Mucosa of rectum (tissue), 2 donors: ENCODE results near the gene ADCY2.

Source experiments
- H3K27ac ChIP-seq, 2 donors: one replicate each; pipeline ENCODE4 v1.7.0; 2013; ENCODE audit warnings: inconsistent platforms in 2 of 2, low read depth in 2 of 2, low read length in 2 of 2
- H3K27me3 ChIP-seq, 2 donors: one replicate each; pipeline ENCODE4 v1.7.0; 2013; ENCODE audit warnings: low read length in 2 of 2; ENCODE audit not compliant: control insufficient read depth in 2 of 2, insufficient read depth in 2 of 2
- H3K36me3 ChIP-seq, 2 donors: one replicate each; pipeline ENCODE4 v1.7.0; 2013; ENCODE audit warnings: low read length in 2 of 2; ENCODE audit not compliant: control insufficient read depth in 2 of 2, insufficient read depth in 2 of 2
- H3K4me1 ChIP-seq, 2 donors: one replicate each; pipeline ENCODE4 v1.7.0; 2013; ENCODE audit warnings: low read length in 2 of 2, mild to moderate bottlenecking in 1 of 2; ENCODE audit not compliant: control insufficient read depth in 2 of 2, insufficient read depth in 2 of 2
- H3K4me3 ChIP-seq, 2 donors: one replicate each; pipeline ENCODE4 v1.7.0; 2013; ENCODE audit warnings: low read length in 2 of 2
- H3K9ac ChIP-seq, 2 donors: one replicate each; pipeline ENCODE4 v1.7.0; 2013; ENCODE audit warnings: low read length in 2 of 2, low read depth in 1 of 2, mild to moderate bottlenecking in 1 of 2
- H3K9me3 ChIP-seq, 2 donors: one replicate each; pipeline ENCODE4 v1.7.0; 2013; ENCODE audit warnings: low read length in 2 of 2; ENCODE audit not compliant: control insufficient read depth in 2 of 2
- donor health status: healthy.
- donor health status: Normal muscosa, but diverticular disease.

Gene ADCY2

GRCh38 chr5:7436521-7436920, 40.6 kb downstream of the ADCY2 start:
- Histone ChIP-seq H3K36me3 (no peaks in the 10 kb centered on the region), H3K4me3 (no peak overlapping the region), H3K27ac (no peak overlapping the region), H3K9ac (no peak overlapping the region), H3K4me1 (no peaks in the 10 kb centered on the region), H3K27me3 (no peaks in the 10 kb centered on the region), H3K9me3 (no peaks in the 10 kb centered on the region)

GRCh38 chr5:7437836-7438235, 41.9 kb downstream of the ADCY2 start:
- H3K9ac ChIP-seq: no peak overlapping the region
- H3K27me3 ChIP-seq: no peaks in the 10 kb centered on the region
- no peaks in the 10 kb centered on the region for H3K36me3 ChIP-seq
- no peaks in the 10 kb centered on the region for H3K4me1 ChIP-seq
- H3K27ac ChIP-seq: no peak overlapping the region
- H3K4me3 ChIP-seq: no peak overlapping the region
- no peaks in the 10 kb centered on the region for H3K9me3 ChIP-seq

GRCh38 chr5:7445068-7445467, 49.1 kb downstream of the ADCY2 start:
- no peaks in the 10 kb centered on the region for H3K27me3 ChIP-seq
- H3K9me3 ChIP-seq: no peaks in the 10 kb centered on the region
- no peak overlapping the region for H3K4me3 ChIP-seq
- no peaks in the 10 kb centered on the region for H3K36me3 ChIP-seq
- H3K9ac ChIP-seq: no peak overlapping the region
- no peak overlapping the region for H3K27ac ChIP-seq
- no peaks in the 10 kb centered on the region for H3K4me1 ChIP-seq

GRCh38 chr5:7445831-7446230, 49.9 kb downstream of the ADCY2 start:
- no peak overlapping the region for H3K4me3 ChIP-seq

GRCh38 chr5:7446913-7447312, 51.0 kb downstream of the ADCY2 start:
- Histone ChIP-seq H3K27ac (no peak overlapping the region), H3K36me3 (no peaks in the 10 kb centered on the region), H3K4me3 (no peak overlapping the region), H3K9ac (no peak overlapping the region), H3K4me1 (no peaks in the 10 kb centered on the region), H3K9me3 (no peaks in the 10 kb centered on the region), H3K27me3 (no peaks in the 10 kb centered on the region)

More at GRCh38 chr5:7445831-7446230, 49.9 kb downstream of the ADCY2 start:
- Histone ChIP-seq H3K9ac (no peak overlapping the region), H3K27me3 (no peaks in the 10 kb centered on the region), H3K27ac (no peak overlapping the region), H3K9me3 (no peaks in the 10 kb centered on the region), H3K4me1 (no peaks in the 10 kb centered on the region), H3K36me3 (no peaks in the 10 kb centered on the region)

- Histone ChIP-seq H3K9ac (no peak overlapping the region), H3K27me3 (no peaks in the 10 kb centered on the region), H3K36me3 (no peaks in the 10 kb centered on the region), H3K4me3 (no peak overlapping the region), H3K4me1 (no peaks in the 10 kb centered on the region), H3K9me3 (no peaks in the 10 kb centered on the region), H3K27ac (no peak overlapping the region)
Observed at GRCh38 chr5:7453947-7454346, 58.0 kb downstream of the ADCY2 start.

GRCh38 chr5:7456206-7456605, 60.3 kb downstream of the ADCY2 start:
- Histone ChIP-seq H3K27me3 (no peaks in the 10 kb centered on the region), H3K9ac (no peak overlapping the region), H3K4me3 (no peak overlapping the region), H3K4me1 (no peaks in the 10 kb centered on the region), H3K9me3 (no peaks in the 10 kb centered on the region), H3K36me3 (no peaks in the 10 kb centered on the region), H3K27ac (no peak overlapping the region)

GRCh38 chr5:7461371-7461770, 65.4 kb downstream of the ADCY2 start:
- Histone ChIP-seq H3K9me3 (no peaks in the 10 kb centered on the region), H3K4me3 (no peak overlapping the region), H3K36me3 (no peaks in the 10 kb centered on the region), H3K4me1 (no peaks in the 10 kb centered on the region), H3K27me3 (no peaks in the 10 kb centered on the region), H3K9ac (no peak overlapping the region), H3K27ac (no peak overlapping the region)

- Histone ChIP-seq H3K27ac (no peak overlapping the region), H3K4me1 (no peaks in the 10 kb centered on the region), H3K4me3 (no peak overlapping the region), H3K9me3 (no peaks in the 10 kb centered on the region), H3K36me3 (no peaks in the 10 kb centered on the region), H3K27me3 (no peaks in the 10 kb centered on the region), H3K9ac (no peak overlapping the region)
Observed at GRCh38 chr5:7462758-7463157, 66.8 kb downstream of the ADCY2 start.

GRCh38 chr5:7464182-7464581, 68.2 kb downstream of the ADCY2 start:
- Histone ChIP-seq H3K4me1 (no peaks in the 10 kb centered on the region), H3K9ac (no peak overlapping the region), H3K9me3 (no peaks in the 10 kb centered on the region), H3K27me3 (no peaks in the 10 kb centered on the region), H3K36me3 (no peaks in the 10 kb centered on the region), H3K4me3 (no peak overlapping the region), H3K27ac (no peak overlapping the region)

GRCh38 chr5:7467179-7467578, 71.2 kb downstream of the ADCY2 start:
- H3K36me3 ChIP-seq: no peaks in the 10 kb centered on the region
- H3K27ac ChIP-seq: no peak overlapping the region
- H3K4me3 ChIP-seq: no peak overlapping the region
- H3K4me1 ChIP-seq: no peaks in the 10 kb centered on the region
- no peak overlapping the region for H3K9ac ChIP-seq
- no peaks in the 10 kb centered on the region for H3K9me3 ChIP-seq
- H3K27me3 ChIP-seq: no peaks in the 10 kb centered on the region
